Caco-2 (cell line): ENCODE results near the gene KIR3DL3. TPM values are rescaled to one million over a fixed set of nuclear protein-coding genes. Genes with fewer than 3 reads are reported as not detected.
"Not testable (repeated sequence)": the region's sequence is repeated elsewhere in the genome, so short reads cannot be mapped to it uniquely, and the experiment has no call there.

Source experiments
- Bru-seq: library from RNA; stranded (reverse); fragments of 400-500 nt; gene quantifications from one replicate; lab custom pipeline; 2021; lab: Mats Ljungman, UMichigan
- BruChase-seq, 2 experiments: library from RNA; stranded (reverse); fragments of 400-500 nt; gene quantifications; one replicate each; lab custom pipeline; 2021; lab: Mats Ljungman, UMichigan
- BruUV-seq: library from RNA; stranded (reverse); fragments of 400-500 nt; replicated peaks from 2 replicates; lab custom pipeline; 2021; lab: Mats Ljungman, UMichigan
- CTCF ChIA-PET: fragments of 300-600 bp; sonication (Branson Sonifier 250); formaldehyde crosslinking; loops from one replicate; lab custom pipeline; 2022; ENCODE audit warnings: antibody characterized with exemption; lab: Charles Lee
- POLR2A ChIA-PET: fragments of 300-600 bp; sonication (Branson Sonifier 250); formaldehyde crosslinking; loops from one replicate; lab custom pipeline; 2022; ENCODE audit warnings: antibody characterized with exemption; lab: Charles Lee
- DNase-seq, 2 experiments: peaks; one replicate each; pipeline versions ENCODE4 v3.0.0 to v3.0.0-alpha.2; 2020 to 2022
- H3K27me3 ChIP-seq: replicated peaks from 2 replicates; pipeline ENCODE4 v1.6.0; 2011; ENCODE audit warnings: low read length; ENCODE audit not compliant: control insufficient read depth, insufficient read depth
- H3K36me3 ChIP-seq: 2 replicates; pipeline ENCODE4 v1.5.1; 2011; ENCODE audit warnings: low read length; ENCODE audit not compliant: control insufficient read depth, insufficient read depth
- H3K4me1 ChIP-seq: fragments of 250-450 bp; sonication (Bioruptor Pico); 2 replicates; pipeline ENCODE4 v1.5.1; 2020; ENCODE audit warnings: mild to moderate bottlenecking
- H3K4me3 ChIP-seq: 2 replicates; pipeline ENCODE4 v1.5.1; 2011; ENCODE audit warnings: low read depth, mild to moderate bottlenecking, control low read depth, low read length
- H3K9me3 ChIP-seq: fragments of 250-450 bp; sonication (Bioruptor Pico); 2 replicates; pipeline ENCODE4 v1.5.1; 2020; ENCODE audit warnings: mild to moderate bottlenecking, moderate library complexity
- H3K27ac Mint-ChIP-seq: one replicate; pipeline ENCODE4 v1.8.0; 2022; ENCODE audit warnings: mixed read lengths; ENCODE audit not compliant: unreplicated experiment
- H3K27me3 Mint-ChIP-seq: one replicate; pipeline ENCODE4 v1.8.0; 2022; ENCODE audit warnings: mixed read lengths; ENCODE audit not compliant: insufficient read depth, unreplicated experiment
- H3K36me3 Mint-ChIP-seq: one replicate; pipeline ENCODE4 v1.8.0; 2022; ENCODE audit warnings: mild to moderate bottlenecking, mixed read lengths; ENCODE audit not compliant: insufficient read depth, unreplicated experiment
- H3K4me1 Mint-ChIP-seq: one replicate; pipeline ENCODE4 v1.8.0; 2022; ENCODE audit warnings: low read depth, mixed read lengths; ENCODE audit not compliant: unreplicated experiment
- H3K4me3 Mint-ChIP-seq: one replicate; pipeline ENCODE4 v1.8.0; 2022; ENCODE audit warnings: mild to moderate bottlenecking, moderate library complexity, mixed read lengths; ENCODE audit not compliant: unreplicated experiment
- H3K9me3 Mint-ChIP-seq: one replicate; pipeline ENCODE4 v1.8.0; 2022; ENCODE audit warnings: mixed read lengths; ENCODE audit not compliant: unreplicated experiment
- intact Hi-C: fragments of 100-400 bp; cut with micrococcal nuclease; formaldehyde crosslinking; loops from one replicate; pipeline ENCODE4 v1.10.0; 2022; ENCODE audit not compliant: unreplicated experiment
- long read RNA-seq: library from polyadenylated mRNA; stranded (forward); transcript quantifications from one replicate; pipeline ENCODE4 v2.0.0, GENCODE V29; 2022
- total RNA-seq: library from RNA; stranded (reverse); gene quantifications from 2 replicates; pipeline ENCODE4 v1.2.3, GENCODE V29; 2022
- TF ChIP-seq, protein P1 (sequence below), 2 experiments: fragments of 200-600 bp in 1 of 2; IDR thresholded peaks; 1 replicate in 1 of 2; 2 replicates in 1 of 2; pipeline versions ENCODE4 v1.5.1 to v1.8.0; 2011 to 2022; ENCODE audit warnings: antibody characterized with exemption in 1 of 2, control low read depth in 1 of 2, inconsistent platforms in 1 of 2, low read depth in 1 of 2, low read length in 1 of 2, mild to moderate bottlenecking in 1 of 2, moderate library complexity in 1 of 2; ENCODE audit not compliant: insufficient read depth in 1 of 2, severe bottlenecking in 1 of 2, unreplicated experiment in 1 of 2

The KIR3DL3 gene
- total RNA-seq, result not detected in 2 replicates
- Bru-seq, nascent RNA, result not detected
- BruChase-seq, experiment 1, labeled RNA remaining after a 2-hour chase, result not detected
- not detected for BruChase-seq, experiment 2, labeled RNA remaining after a 6-hour chase
- long read RNA-seq, result 0 reads

DNA sequence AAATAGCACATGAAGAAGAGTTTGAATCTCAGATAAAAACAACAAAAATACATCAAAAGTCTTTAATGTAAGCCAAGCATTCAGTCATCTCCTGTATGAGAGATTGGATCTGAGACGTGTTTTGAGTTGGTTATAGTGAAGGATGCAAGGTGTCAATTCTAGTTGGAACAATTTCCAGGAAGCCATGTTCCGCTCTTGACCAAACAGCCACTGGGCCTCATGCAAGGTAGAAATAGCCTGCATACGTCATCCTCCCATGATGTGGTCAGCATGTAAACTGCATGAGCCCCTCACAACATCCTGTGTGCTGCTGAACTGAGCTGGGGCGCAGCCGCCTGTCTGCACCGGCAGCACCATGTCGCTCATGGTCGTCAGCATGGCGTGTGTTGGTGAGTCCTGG lies at the start of gene KIR3DL3:
KIR3DL3 (plus strand) TSS at position 301 of the 400 bp plus-strand sequence; CDS start at position 356, 55 bp downstream.
- H3K4me1 Mint-ChIP-seq, result no peaks in the 10 kb centered on the region
- H3K36me3 Mint-ChIP-seq, result peaks cover 5% of the 10 kb centered on the region
- no peak within 1 kb of the TSS for H3K4me3 ChIP-seq
- H3K27me3 ChIP-seq, result no peaks in the 10 kb centered on the region; the same call in 1 of the 2 replicates
- ChIA-PET CTCF (no interaction called here), POLR2A (no interaction called here)
- no peak for DNase-seq
- no peak within 1 kb of the TSS for H3K4me3 Mint-ChIP-seq
- H3K9me3 Mint-ChIP-seq, result peaks cover 49% of the 10 kb centered on the region
- no TSS peak for BruUV-seq
- TF ChIP-seq, protein P1, sequence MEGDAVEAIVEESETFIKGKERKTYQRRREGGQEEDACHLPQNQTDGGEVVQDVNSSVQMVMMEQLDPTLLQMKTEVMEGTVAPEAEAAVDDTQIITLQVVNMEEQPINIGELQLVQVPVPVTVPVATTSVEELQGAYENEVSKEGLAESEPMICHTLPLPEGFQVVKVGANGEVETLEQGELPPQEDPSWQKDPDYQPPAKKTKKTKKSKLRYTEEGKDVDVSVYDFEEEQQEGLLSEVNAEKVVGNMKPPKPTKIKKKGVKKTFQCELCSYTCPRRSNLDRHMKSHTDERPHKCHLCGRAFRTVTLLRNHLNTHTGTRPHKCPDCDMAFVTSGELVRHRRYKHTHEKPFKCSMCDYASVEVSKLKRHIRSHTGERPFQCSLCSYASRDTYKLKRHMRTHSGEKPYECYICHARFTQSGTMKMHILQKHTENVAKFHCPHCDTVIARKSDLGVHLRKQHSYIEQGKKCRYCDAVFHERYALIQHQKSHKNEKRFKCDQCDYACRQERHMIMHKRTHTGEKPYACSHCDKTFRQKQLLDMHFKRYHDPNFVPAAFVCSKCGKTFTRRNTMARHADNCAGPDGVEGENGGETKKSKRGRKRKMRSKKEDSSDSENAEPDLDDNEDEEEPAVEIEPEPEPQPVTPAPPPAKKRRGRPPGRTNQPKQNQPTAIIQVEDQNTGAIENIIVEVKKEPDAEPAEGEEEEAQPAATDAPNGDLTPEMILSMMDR (IDR thresholded peaks at IDR 0.05; ENCODE audit: insufficient read depth in 1 of 2, low read depth in 1 of 2, low read length in 1 of 2, severe bottlenecking in 1 of 2, unreplicated experiment in 1 of 2), result no peak
- peaks cover 25% of the 10 kb centered on the region for H3K9me3 ChIP-seq
- intact Hi-C loops, result no loop called here
- H3K27ac Mint-ChIP-seq, result no peak within 1 kb of the TSS
- H3K27me3 Mint-ChIP-seq, result peaks cover 16% of the 10 kb centered on the region
- H3K4me1 ChIP-seq, result no peaks in the 10 kb centered on the region
- H3K36me3 ChIP-seq, result no peaks in the 10 kb centered on the region

DNA sequence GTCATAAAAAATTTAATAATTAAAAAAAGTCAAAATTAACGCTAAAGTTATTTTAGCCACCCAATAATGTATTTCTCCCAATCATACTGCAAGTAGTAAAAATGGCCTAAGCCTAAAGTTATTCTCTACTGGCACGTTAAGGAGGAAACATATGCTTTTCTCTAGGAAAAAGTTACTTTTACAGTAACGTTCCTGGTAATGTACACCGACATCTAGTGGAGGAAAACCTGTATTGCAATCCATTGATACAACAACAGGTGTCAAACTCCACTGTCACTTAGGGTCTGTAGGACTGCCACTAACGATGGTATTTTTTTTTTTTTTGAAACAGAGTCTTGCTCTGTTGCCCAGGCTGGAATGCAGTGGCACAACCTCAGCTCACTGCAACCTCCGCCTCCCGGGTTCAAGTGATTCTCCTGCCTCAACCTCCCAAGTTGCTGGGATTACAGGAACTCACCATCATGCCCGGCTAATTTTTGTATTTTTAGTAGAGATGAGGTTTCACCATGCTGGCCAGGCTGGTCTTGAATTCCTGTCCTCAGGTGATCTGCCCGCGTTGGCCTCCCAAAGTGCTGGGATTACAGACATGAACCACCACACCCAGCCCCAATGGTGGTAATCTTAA lies 47.9 kb upstream of the KIR3DL3 start:
- H3K4me3 ChIP-seq, H3K27me3 ChIP-seq, H3K4me1 Mint-ChIP-seq, POLR2A ChIA-PET, CTCF ChIA-PET, BruUV-seq, H3K27ac Mint-ChIP-seq, H3K4me1 ChIP-seq, H3K9me3 ChIP-seq, H3K9me3 Mint-ChIP-seq, H3K36me3 Mint-ChIP-seq, H3K36me3 ChIP-seq, H3K4me3 Mint-ChIP-seq, H3K27me3 Mint-ChIP-seq: not testable (repeated sequence)
- TF ChIP-seq, protein P1 (IDR thresholded peaks at IDR 0.05; ENCODE audit: insufficient read depth in 1 of 2, low read depth in 1 of 2, low read length in 1 of 2, severe bottlenecking in 1 of 2, unreplicated experiment in 1 of 2), result peak; percentile 89
- intact Hi-C loops, result loop anchor here (2.0 kb wide), 1 partner anchor 196 kb away; no protein-coding TSS in a partner anchor
- DNase-seq, result peak in 1 of 2 experiments; percentile 42

DNA sequence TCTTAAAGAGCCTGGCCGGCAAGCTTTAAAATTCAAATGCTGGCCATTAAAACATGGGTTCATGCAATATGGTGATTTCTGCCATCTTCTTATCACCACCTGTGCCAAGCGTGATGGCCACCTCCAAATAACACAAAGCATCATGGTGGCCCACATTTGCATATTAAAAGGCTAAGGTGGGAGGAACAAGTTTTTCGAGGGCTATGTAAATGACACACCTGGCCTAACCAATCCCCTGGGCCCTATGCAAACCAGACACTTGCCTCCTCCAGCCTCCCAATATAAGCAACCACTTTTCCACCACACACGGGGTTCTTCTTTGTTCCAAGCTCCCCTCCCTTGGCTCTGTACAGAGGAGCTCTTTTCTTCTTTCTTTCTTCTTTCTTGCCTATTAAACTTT lies 47.0 kb upstream of the KIR3DL3 start:
- Mint-ChIP-seq H3K4me3 (no peak overlapping the region), H3K36me3 (peaks cover 5% of the 10 kb centered on the region), H3K27ac (no peak overlapping the region), H3K9me3 (peaks cover 10% of the 10 kb centered on the region), H3K4me1 (no peaks in the 10 kb centered on the region), H3K27me3 (no peaks in the 10 kb centered on the region)
- intact Hi-C loops, result loop anchor here (2.0 kb wide), 1 partner anchor 196 kb away; no protein-coding TSS in a partner anchor
- POLR2A ChIA-PET, result no interaction called here
- CTCF ChIA-PET, result no interaction called here
- no peaks in the 10 kb centered on the region for H3K27me3 ChIP-seq
- no TSS peak for BruUV-seq
- H3K4me3 ChIP-seq, result no peak overlapping the region
- TF ChIP-seq, protein P1 (IDR thresholded peaks at IDR 0.05; ENCODE audit: insufficient read depth in 1 of 2, low read depth in 1 of 2, low read length in 1 of 2, severe bottlenecking in 1 of 2, unreplicated experiment in 1 of 2), result no peak
- H3K4me1 ChIP-seq, result no peaks in the 10 kb centered on the region
- H3K36me3 ChIP-seq, result no peaks in the 10 kb centered on the region
- no peak for DNase-seq
- peaks cover 9% of the 10 kb centered on the region for H3K9me3 ChIP-seq

DNA sequence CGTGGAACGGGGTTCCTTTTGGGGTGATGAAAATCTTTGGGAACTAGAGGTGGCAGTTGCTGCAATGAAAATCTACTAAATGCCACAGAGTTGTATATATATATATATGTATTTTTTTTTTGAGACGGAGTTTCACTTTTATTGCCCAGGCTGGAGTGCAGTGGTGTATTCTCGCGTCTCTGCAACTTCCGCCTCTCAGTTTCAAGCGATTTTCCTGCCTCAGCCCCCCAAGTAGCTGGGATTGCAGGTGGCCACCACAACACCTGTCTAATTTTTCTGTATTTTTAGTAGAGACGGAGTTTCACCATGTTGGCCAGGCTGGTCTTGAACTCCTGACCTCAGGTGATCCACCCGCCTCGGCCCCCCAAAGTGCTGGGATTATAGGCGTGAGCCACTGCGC lies 42.6 kb upstream of the KIR3DL3 start:
- H3K27ac Mint-ChIP-seq, DNase-seq, H3K36me3 Mint-ChIP-seq, H3K9me3 ChIP-seq, H3K36me3 ChIP-seq, H3K4me1 ChIP-seq, H3K4me1 Mint-ChIP-seq, H3K4me3 ChIP-seq, POLR2A ChIA-PET, H3K27me3 Mint-ChIP-seq, H3K27me3 ChIP-seq, intact Hi-C loops, H3K9me3 Mint-ChIP-seq, H3K4me3 Mint-ChIP-seq, BruUV-seq, CTCF ChIA-PET: not testable (repeated sequence)
